Measurements from ENCODE around the gene GPR37.

Gene GPR37

DNA sequence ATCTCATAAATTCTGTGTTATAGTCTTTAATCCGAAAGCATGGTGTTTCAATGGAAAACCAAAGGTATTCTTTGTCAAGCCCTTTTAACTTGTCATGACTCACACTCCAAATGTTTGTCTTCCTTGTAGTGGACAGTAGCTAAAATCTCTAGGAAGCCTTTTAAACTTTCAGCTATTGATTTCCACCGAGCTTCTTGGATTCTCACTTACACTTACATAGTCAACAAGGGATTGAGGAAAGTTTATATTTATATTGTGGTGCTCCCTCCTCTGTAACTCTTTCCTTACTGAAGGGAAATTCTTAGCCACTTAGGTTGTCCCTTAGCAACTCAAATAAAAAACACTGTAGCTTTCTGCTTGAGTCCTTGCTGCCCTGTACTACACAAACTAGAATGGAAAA lies 31.2 kb upstream of the GPR37 start:
- Histone ChIP-seq H3K4me3 (ENCODE audit: insufficient read depth, low read length, poor library complexity, severe bottlenecking) (no peak overlapping the region), H3K79me2 (ENCODE audit: insufficient read depth, low read length) (no peaks in the 10 kb centered on the region), H4K20me1 (ENCODE audit: low read depth, low read length) (no peaks in the 10 kb centered on the region), H3K27ac (ENCODE audit: low read depth, low read length) (no peak overlapping the region), H3K4me2 (ENCODE audit: low read depth, low read length, poor library complexity, severe bottlenecking) (no peak overlapping the region), H3K9ac (ENCODE audit: low read length) (no peak overlapping the region), H3K9me2 (replicated peaks; ENCODE audit: insufficient read depth, low read length) (no peaks in the 10 kb centered on the region), H3K27me3 (ENCODE audit: low read length) (no peaks in the 10 kb centered on the region), H3K9me3 (ENCODE audit: insufficient read depth, low read length) (no peaks in the 10 kb centered on the region), H3K36me3 (ENCODE audit: low read length) (no peaks in the 10 kb centered on the region), H3F3A (ENCODE audit: insufficient read depth) (no peaks in the 10 kb centered on the region), H2AFZ (ENCODE audit: low read depth, low read length, severe bottlenecking) (no peak overlapping the region)
- TF ChIP-seq CTCF (IDR thresholded peaks at IDR 0.05; ENCODE audit: insufficient read depth, low read length, poor library complexity, severe bottlenecking), result no peak

DNA sequence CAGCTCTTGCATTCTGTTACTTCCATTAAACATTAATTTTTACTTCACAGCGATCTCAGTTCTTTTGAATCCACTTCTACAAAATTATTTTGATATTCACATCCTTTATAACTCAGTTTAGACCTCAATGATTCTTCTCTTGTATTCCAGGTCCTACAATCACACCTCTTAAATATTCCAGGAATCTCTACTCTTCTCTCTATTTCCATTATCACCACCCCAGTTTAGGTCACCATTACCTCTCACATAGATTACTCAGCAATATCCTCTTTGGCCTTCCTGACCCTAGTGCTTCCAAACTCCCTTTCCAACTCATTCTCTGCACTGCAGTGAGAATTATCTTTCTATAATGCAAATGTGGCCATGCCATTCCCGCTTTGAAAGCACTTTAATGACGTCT lies 27.1 kb upstream of the GPR37 start:
- Histone ChIP-seq H3K4me3 (ENCODE audit: insufficient read depth, low read length, poor library complexity, severe bottlenecking) (no peak overlapping the region), H3K9me3 (ENCODE audit: insufficient read depth, low read length) (no peaks in the 10 kb centered on the region), H3F3A (ENCODE audit: insufficient read depth) (no peaks in the 10 kb centered on the region), H3K4me2 (ENCODE audit: low read depth, low read length, poor library complexity, severe bottlenecking) (no peak overlapping the region), H3K27me3 (ENCODE audit: low read length) (no peaks in the 10 kb centered on the region), H3K79me2 (ENCODE audit: insufficient read depth, low read length) (no peaks in the 10 kb centered on the region), H3K36me3 (ENCODE audit: low read length) (no peaks in the 10 kb centered on the region), H3K9ac (ENCODE audit: low read length) (no peak overlapping the region), H3K9me2 (replicated peaks; ENCODE audit: insufficient read depth, low read length) (no peaks in the 10 kb centered on the region), H2AFZ (ENCODE audit: low read depth, low read length, severe bottlenecking) (no peak overlapping the region), H4K20me1 (ENCODE audit: low read depth, low read length) (no peaks in the 10 kb centered on the region), H3K27ac (ENCODE audit: low read depth, low read length) (no peak overlapping the region)
- TF ChIP-seq EZH2phosphoT487 (conservative IDR thresholded peaks at IDR 0.05; ENCODE audit: low read length) (no peak), CTCF (IDR thresholded peaks at IDR 0.05; ENCODE audit: insufficient read depth, low read length, poor library complexity, severe bottlenecking) (no peak)

- no peak for TF ChIP-seq CTCF (IDR thresholded peaks at IDR 0.05; ENCODE audit: insufficient read depth, low read length, poor library complexity, severe bottlenecking)
- H3K9ac ChIP-seq (ENCODE audit: low read length), result no peak overlapping the region
- H3K4me3 ChIP-seq (ENCODE audit: insufficient read depth, low read length, poor library complexity, severe bottlenecking), result no peak overlapping the region
- no peaks in the 10 kb centered on the region for H4K20me1 ChIP-seq (ENCODE audit: low read depth, low read length)
- no peaks in the 10 kb centered on the region for H3F3A ChIP-seq (ENCODE audit: insufficient read depth)
- H3K9me3 ChIP-seq (ENCODE audit: insufficient read depth, low read length), result no peaks in the 10 kb centered on the region
- no peaks in the 10 kb centered on the region for H3K9me2 ChIP-seq (replicated peaks; ENCODE audit: insufficient read depth, low read length)
- no peaks in the 10 kb centered on the region for H3K36me3 ChIP-seq (ENCODE audit: low read length)
- H3K79me2 ChIP-seq (ENCODE audit: insufficient read depth, low read length), result no peaks in the 10 kb centered on the region
- no peaks in the 10 kb centered on the region for H3K27me3 ChIP-seq (ENCODE audit: low read length)
- no peak overlapping the region for H2AFZ ChIP-seq (ENCODE audit: low read depth, low read length, severe bottlenecking)
- H3K27ac ChIP-seq (ENCODE audit: low read depth, low read length), result no peak overlapping the region
- no peak overlapping the region for H3K4me2 ChIP-seq (ENCODE audit: low read depth, low read length, poor library complexity, severe bottlenecking)
Observed at GRCh38 chr7:124792002-124792401, 26.4 kb upstream of the GPR37 start.

GRCh38 chr7:124791426-124791825 lies 25.8 kb upstream of the GPR37 start:
- Histone ChIP-seq H3K9me3 (ENCODE audit: insufficient read depth, low read length) (no peaks in the 10 kb centered on the region), H4K20me1 (ENCODE audit: low read depth, low read length) (no peaks in the 10 kb centered on the region), H3F3A (ENCODE audit: insufficient read depth) (no peaks in the 10 kb centered on the region), H2AFZ (ENCODE audit: low read depth, low read length, severe bottlenecking) (no peak overlapping the region), H3K79me2 (ENCODE audit: insufficient read depth, low read length) (no peaks in the 10 kb centered on the region), H3K9ac (ENCODE audit: low read length) (no peak overlapping the region), H3K9me2 (replicated peaks; ENCODE audit: insufficient read depth, low read length) (no peaks in the 10 kb centered on the region), H3K4me3 (ENCODE audit: insufficient read depth, low read length, poor library complexity, severe bottlenecking) (no peak overlapping the region), H3K27me3 (ENCODE audit: low read length) (no peaks in the 10 kb centered on the region), H3K27ac (ENCODE audit: low read depth, low read length) (no peak overlapping the region), H3K4me2 (ENCODE audit: low read depth, low read length, poor library complexity, severe bottlenecking) (no peak overlapping the region), H3K36me3 (ENCODE audit: low read length) (no peaks in the 10 kb centered on the region)
- TF ChIP-seq CTCF (IDR thresholded peaks at IDR 0.05; ENCODE audit: insufficient read depth, low read length, poor library complexity, severe bottlenecking) (no peak), EZH2phosphoT487 (conservative IDR thresholded peaks at IDR 0.05; ENCODE audit: low read length) (no peak)

All from SU-DHL-6 (cell line).